Natural killer cell (primary cell): ENCODE measurements around the gene DISC1. TPM values are rescaled to one million over a fixed set of nuclear protein-coding genes. Genes with fewer than 3 reads are reported as not detected.

Source experiments
- ATAC-seq, 3 donors: fragments of 150-1000 bp in 2 of 3; fragments of 200-7000 bp in 1 of 3; cut with Tn5 transposase; 1 replicate in 1 of 3; 2 replicates in 2 of 3; pipeline ENCODE4 v1.10.0; 2021; ENCODE audit warnings: mild to moderate bottlenecking in 2 of 3, moderate library complexity in 2 of 3
- DNase-seq, 2 donors: peaks; one replicate each; pipeline versions ENCODE4 v3.0.0 to v3.0.0-alpha.2; 2013 to 2021; ENCODE audit warnings: mixed read lengths in 1 of 2
- H3K27ac ChIP-seq: one replicate; pipeline ENCODE4 v1.5.1; 2013; ENCODE audit warnings: mild to moderate bottlenecking, low read length
- H3K27me3 ChIP-seq: one replicate; pipeline ENCODE4 v1.6.1; 2013; ENCODE audit warnings: low read length; ENCODE audit not compliant: control insufficient read depth, insufficient read depth
- H3K36me3 ChIP-seq: one replicate; pipeline ENCODE4 v1.6.1; 2013; ENCODE audit warnings: low read length; ENCODE audit not compliant: control insufficient read depth, insufficient read depth
- H3K4me1 ChIP-seq: one replicate; pipeline ENCODE4 v1.6.1; 2013; ENCODE audit warnings: low read length; ENCODE audit not compliant: control insufficient read depth, insufficient read depth
- H3K4me3 ChIP-seq: one replicate; pipeline ENCODE4 v1.5.1; 2013; ENCODE audit warnings: low read length
- H3K9me3 ChIP-seq: one replicate; pipeline ENCODE4 v1.6.1; 2013; ENCODE audit warnings: low read length; ENCODE audit not compliant: control insufficient read depth, insufficient read depth
- H3K27ac Mint-ChIP-seq, 2 donors: one replicate each; pipeline ENCODE4 v1.8.0; 2022; ENCODE audit warnings: mild to moderate bottlenecking in 2 of 2, mixed read lengths in 2 of 2, moderate library complexity in 1 of 2
- H3K27me3 Mint-ChIP-seq, 2 donors: one replicate each; pipeline ENCODE4 v1.8.0; 2022; ENCODE audit warnings: low read depth in 2 of 2, mixed read lengths in 2 of 2
- H3K36me3 Mint-ChIP-seq: one replicate; pipeline ENCODE4 v1.8.0; 2022; ENCODE audit warnings: mixed read lengths
- H3K4me1 Mint-ChIP-seq, 2 donors: one replicate each; pipeline ENCODE4 v1.8.0; 2022; ENCODE audit warnings: mixed read lengths in 2 of 2
- H3K4me3 Mint-ChIP-seq: one replicate; pipeline ENCODE4 v1.8.0; 2022; ENCODE audit warnings: mild to moderate bottlenecking, moderate library complexity, mixed read lengths
- H3K9me3 Mint-ChIP-seq, 2 donors: one replicate each; pipeline ENCODE4 v1.8.0; 2022; ENCODE audit warnings: mixed read lengths in 2 of 2
- WGBS: methylation state at CpG from one replicate; pipeline ENCODE4 v1.1.7; 2013; ENCODE audit warnings: missing lambda C conversion rate; ENCODE audit not compliant: insufficient coverage; 5-methylcytosine and 5-hydroxymethylcytosine counted together
- intact Hi-C: fragments of 100-400 bp; cut with micrococcal nuclease; formaldehyde crosslinking; loops from one replicate; pipeline ENCODE4 v1.14.2; 2022
- total RNA-seq, 4 donors: library from RNA; stranded (reverse); fragments of 120-200 nt in 1 of 4; gene quantifications; one replicate each; pipeline versions ENCODE4 v1.2.3 to v1.2.4, GENCODE V29; 2013 to 2022
- TF ChIP-seq, protein P1 (sequence below): fragments of 200-600 bp; IDR thresholded peaks from one replicate; pipeline ENCODE4 v1.8.0; 2022; ENCODE audit warnings: antibody characterized with exemption

Gene DISC1
- total RNA-seq, 3 donors from 2014 or later (not counting 1 experiment from before 2014, with no cell fraction given) = 5.9 to 10.7 (median 9.7) TPM

- Mint-ChIP-seq H3K4me1 (no peaks in the 10 kb centered on the region), H3K27ac (no peak overlapping the region), H3K27me3 (no peaks in the 10 kb centered on the region), H3K9me3 (no peaks in the 10 kb centered on the region), H3K4me3 (no peak overlapping the region), H3K36me3 (no peaks in the 10 kb centered on the region)
- intact Hi-C loops = no loop called here
- Histone ChIP-seq H3K9me3 (no peaks in the 10 kb centered on the region), H3K27ac (no peak overlapping the region), H3K4me3 (no peak overlapping the region), H3K4me1 (no peaks in the 10 kb centered on the region), H3K36me3 (no peaks in the 10 kb centered on the region), H3K27me3 (no peaks in the 10 kb centered on the region)
- WGBS = 97% methylated on average over 6 of the region's 8 CpGs
- ATAC-seq = no peak
- TF ChIP-seq, protein P1, sequence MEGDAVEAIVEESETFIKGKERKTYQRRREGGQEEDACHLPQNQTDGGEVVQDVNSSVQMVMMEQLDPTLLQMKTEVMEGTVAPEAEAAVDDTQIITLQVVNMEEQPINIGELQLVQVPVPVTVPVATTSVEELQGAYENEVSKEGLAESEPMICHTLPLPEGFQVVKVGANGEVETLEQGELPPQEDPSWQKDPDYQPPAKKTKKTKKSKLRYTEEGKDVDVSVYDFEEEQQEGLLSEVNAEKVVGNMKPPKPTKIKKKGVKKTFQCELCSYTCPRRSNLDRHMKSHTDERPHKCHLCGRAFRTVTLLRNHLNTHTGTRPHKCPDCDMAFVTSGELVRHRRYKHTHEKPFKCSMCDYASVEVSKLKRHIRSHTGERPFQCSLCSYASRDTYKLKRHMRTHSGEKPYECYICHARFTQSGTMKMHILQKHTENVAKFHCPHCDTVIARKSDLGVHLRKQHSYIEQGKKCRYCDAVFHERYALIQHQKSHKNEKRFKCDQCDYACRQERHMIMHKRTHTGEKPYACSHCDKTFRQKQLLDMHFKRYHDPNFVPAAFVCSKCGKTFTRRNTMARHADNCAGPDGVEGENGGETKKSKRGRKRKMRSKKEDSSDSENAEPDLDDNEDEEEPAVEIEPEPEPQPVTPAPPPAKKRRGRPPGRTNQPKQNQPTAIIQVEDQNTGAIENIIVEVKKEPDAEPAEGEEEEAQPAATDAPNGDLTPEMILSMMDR = no peak
- no peak for DNase-seq
These were observed 322.9 kb downstream of the DISC1 start for GRCh38 chr1:231949277-231950091.

DNA sequence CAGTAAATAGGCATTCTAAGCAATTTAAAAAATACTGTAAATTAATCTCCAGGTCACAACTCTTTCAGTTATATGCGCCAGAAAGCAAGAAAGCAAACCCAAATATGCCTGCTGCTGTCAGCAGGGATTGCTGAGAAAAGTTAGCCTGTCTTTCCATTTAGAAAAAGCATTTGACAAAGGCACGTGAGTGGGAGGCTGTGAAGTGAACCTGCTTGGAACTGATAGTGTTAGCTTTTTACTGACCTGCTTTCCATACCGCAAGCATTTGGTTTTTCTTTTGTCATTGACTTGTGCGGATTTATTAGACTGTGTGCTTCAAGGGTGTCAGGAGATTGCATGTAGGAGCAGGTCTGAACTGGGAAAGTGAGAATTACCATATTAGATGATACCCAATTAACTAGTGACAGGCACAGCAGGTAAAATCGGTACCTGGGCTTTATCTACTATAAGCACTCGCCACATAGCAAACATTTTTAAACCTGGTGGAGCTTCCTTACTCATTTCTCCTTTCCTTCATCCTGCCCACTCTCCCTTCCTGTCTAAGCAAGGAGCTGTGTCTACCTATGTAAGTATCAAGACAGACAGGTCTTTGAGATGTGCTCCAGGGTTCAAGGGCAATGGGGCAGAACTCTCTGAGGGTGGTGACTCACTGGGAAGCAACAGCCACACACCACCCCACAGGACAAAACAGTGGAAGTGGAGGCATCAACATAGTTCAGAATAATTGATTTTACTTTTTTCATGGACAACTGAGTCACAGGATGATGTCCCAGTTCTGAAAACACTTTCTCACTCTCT is 323.9 kb downstream of the DISC1 start:
- H3K9me3 ChIP-seq = no peaks in the 10 kb centered on the region
- no peaks in the 10 kb centered on the region for H3K27me3 ChIP-seq
- no peaks in the 10 kb centered on the region for H3K4me1 ChIP-seq
- H3K27me3 Mint-ChIP-seq = no peaks in the 10 kb centered on the region
- H3K36me3 ChIP-seq = no peaks in the 10 kb centered on the region
- no peaks in the 10 kb centered on the region for H3K36me3 Mint-ChIP-seq
- H3K9me3 Mint-ChIP-seq = no peaks in the 10 kb centered on the region
- no peak overlapping the region for H3K4me3 ChIP-seq
- no peak overlapping the region for H3K27ac Mint-ChIP-seq
- H3K4me3 Mint-ChIP-seq = no peak overlapping the region
- ATAC-seq (no peak), DNase-seq (no peak)
- intact Hi-C loops = no loop called here
- no peak overlapping the region for H3K27ac ChIP-seq
- TF ChIP-seq, protein P1 = no peak
- 85% methylated on average over 6 of the region's 6 CpGs for WGBS
- no peaks in the 10 kb centered on the region for H3K4me1 Mint-ChIP-seq

DNA sequence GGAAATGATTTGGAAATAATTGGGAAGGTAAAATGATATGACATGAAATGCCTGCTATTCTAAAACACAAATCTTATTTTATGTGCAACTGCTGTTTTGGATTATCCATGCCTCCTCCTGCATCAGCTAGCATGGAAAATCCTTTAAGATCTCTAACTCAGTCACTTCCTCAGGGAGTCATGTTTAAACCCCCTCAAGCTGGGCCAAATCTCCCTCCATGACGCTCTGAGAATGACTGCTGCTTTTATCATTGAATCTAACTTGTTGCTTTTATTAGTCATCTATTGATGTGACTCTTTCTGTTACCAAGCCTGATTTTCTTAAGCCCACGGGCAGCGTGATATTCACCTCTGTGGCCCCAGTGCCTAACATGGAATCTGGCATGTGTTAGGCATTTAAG is 324.8 kb downstream of the DISC1 start:
- DNase-seq = no peak
- H3K9me3 ChIP-seq = no peaks in the 10 kb centered on the region
- no peak overlapping the region for H3K4me3 ChIP-seq
- ATAC-seq = no peak
- H3K27ac ChIP-seq = no peak overlapping the region
- Mint-ChIP-seq H3K9me3 (no peaks in the 10 kb centered on the region), H3K27ac (no peak overlapping the region), H3K36me3 (no peaks in the 10 kb centered on the region), H3K4me3 (no peak overlapping the region), H3K4me1 (no peaks in the 10 kb centered on the region), H3K27me3 (no peaks in the 10 kb centered on the region)
- H3K4me1 ChIP-seq = no peaks in the 10 kb centered on the region
- no peaks in the 10 kb centered on the region for H3K36me3 ChIP-seq
- 81% methylated on average over 3 of the region's 3 CpGs for WGBS
- H3K27me3 ChIP-seq = no peaks in the 10 kb centered on the region
- intact Hi-C loops = no loop called here
- TF ChIP-seq, protein P1 = no peak
